Right atrium auricular region (tissue), 2 donors: ENCODE data around the gene TAF3. TPM values are rescaled to one million over a fixed set of nuclear protein-coding genes. Genes with fewer than 3 reads are reported as not detected.

Experiments
- DNase-seq: peaks from one replicate; pipeline ENCODE4 v3.0.0-alpha.2; 2019; ENCODE audit warnings: low spot score
- H3K27ac ChIP-seq, 2 donors: fragments of 200-600 bp; sonication (generic); 1 replicate in 1 of 2; 2 replicates in 1 of 2; pipeline ENCODE4 v1.5.1; 2016 to 2019
- H3K27me3 ChIP-seq, 2 donors: fragments of 200-600 bp; sonication (generic); one replicate each; pipeline versions ENCODE4 v1.5.1 to v1.6.0; 2017 to 2019
- H3K36me3 ChIP-seq: fragments of 200-600 bp; sonication (generic); one replicate; pipeline ENCODE4 v1.5.1; 2016
- H3K4me1 ChIP-seq, 2 donors: fragments of 200-600 bp; sonication (generic); one replicate each; pipeline versions ENCODE4 v1.5.1 to v1.6.0; 2017 to 2019
- H3K4me3 ChIP-seq, 2 donors: fragments of 200-600 bp; sonication (generic); 1 replicate in 1 of 2; 2 replicates in 1 of 2; pipeline ENCODE4 v1.5.1; 2017 to 2019; ENCODE audit warnings: mild to moderate bottlenecking in 1 of 2, moderate library complexity in 1 of 2
- H3K9me3 ChIP-seq, 2 donors: fragments of 200-600 bp; sonication (generic); one replicate each; pipeline ENCODE4 v1.5.1; 2019
- total RNA-seq, 2 donors: library from RNA; depleted of rRNA; stranded (reverse); fragments of >200 nt; gene quantifications; one replicate each; pipeline ENCODE4 v1.1.0, GENCODE V29; 2016
- TF ChIP-seq, protein P1 (sequence below), 2 donors: fragments of 200-600 bp; sonication (generic); IDR thresholded peaks; one replicate each; pipeline ENCODE4 v1.5.1; 2019; ENCODE audit warnings: antibody characterized with exemption in 2 of 2

The TAF3 gene
- total RNA-seq, 2 donors from 2014 or later, result 4.6 to 6.1 TPM

DNA sequence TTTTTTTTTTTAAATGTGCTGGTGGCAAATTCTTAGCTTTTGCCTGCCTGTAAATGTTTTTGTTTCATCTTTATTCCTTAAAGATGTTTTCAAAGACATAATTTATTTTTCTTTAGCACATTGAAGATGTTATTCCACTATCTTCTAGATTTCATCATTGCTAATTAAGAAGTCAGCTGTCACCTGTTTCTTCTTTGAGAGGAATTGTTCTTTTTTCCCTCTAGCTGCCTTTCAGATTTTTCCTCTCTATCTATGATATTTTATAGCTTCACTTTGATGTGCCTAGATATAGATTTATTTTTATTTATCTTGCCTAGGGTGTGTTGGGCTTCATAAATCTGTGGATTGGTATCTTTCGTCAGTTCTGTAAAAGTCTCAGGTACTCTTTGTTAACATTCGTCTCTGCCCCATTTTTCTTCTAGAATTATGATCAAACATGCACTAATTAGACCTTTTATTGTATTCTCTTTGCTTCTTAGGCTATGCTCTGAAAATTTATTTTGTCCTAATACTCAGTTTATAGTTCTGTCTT lies 186.2 kb downstream of the TAF3 start:
- no peak for DNase-seq
- Histone ChIP-seq H3K9me3 (peaks cover 0 to 22% of the 10 kb centered on the region in 2 donors), H3K4me1 (no peaks in the 10 kb centered on the region), H3K36me3 (no peaks in the 10 kb centered on the region), H3K4me3 (no peak overlapping the region), H3K27me3 (no peaks in the 10 kb centered on the region), H3K27ac (no peak overlapping the region)
- TF ChIP-seq, protein P1, sequence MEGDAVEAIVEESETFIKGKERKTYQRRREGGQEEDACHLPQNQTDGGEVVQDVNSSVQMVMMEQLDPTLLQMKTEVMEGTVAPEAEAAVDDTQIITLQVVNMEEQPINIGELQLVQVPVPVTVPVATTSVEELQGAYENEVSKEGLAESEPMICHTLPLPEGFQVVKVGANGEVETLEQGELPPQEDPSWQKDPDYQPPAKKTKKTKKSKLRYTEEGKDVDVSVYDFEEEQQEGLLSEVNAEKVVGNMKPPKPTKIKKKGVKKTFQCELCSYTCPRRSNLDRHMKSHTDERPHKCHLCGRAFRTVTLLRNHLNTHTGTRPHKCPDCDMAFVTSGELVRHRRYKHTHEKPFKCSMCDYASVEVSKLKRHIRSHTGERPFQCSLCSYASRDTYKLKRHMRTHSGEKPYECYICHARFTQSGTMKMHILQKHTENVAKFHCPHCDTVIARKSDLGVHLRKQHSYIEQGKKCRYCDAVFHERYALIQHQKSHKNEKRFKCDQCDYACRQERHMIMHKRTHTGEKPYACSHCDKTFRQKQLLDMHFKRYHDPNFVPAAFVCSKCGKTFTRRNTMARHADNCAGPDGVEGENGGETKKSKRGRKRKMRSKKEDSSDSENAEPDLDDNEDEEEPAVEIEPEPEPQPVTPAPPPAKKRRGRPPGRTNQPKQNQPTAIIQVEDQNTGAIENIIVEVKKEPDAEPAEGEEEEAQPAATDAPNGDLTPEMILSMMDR (IDR thresholded peaks at IDR 0.05), result no peak

DNA sequence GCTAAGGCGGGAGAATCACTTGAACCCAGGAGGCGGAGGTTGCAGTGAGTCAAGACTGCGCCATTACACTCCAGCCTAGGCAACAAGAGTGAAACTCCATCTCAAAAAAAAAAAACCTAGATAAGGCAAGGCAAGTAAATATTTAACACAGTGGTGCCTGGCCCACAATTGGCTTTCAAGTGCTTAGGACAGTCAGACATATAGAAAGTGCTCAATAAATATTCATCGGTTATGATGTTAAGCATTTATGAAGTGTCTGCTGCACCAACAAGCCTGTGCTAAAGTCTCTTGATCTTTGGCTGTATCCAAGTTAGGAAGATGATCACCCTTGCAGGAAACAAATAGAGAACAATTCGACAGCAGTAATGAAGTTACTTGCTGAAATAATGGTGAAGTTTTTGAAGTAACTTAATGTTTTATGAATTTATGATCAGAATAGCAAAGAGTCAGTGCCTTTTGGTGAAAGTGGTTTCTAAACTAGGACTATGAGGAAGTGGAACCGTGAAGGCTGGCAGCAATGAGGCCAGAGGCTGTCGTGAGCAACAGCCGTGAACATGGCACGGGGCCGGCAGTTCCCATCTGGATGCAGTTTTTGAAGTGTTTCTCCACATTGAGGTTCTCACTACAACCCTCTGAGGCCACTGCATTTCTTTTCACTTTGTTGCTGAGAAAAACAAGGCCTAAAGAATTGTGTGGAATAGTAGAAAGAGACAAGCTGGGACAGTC lies 188.1 kb downstream of the TAF3 start:
- H3K27ac ChIP-seq, result no peak overlapping the region
- H3K4me1 ChIP-seq, result no peaks in the 10 kb centered on the region
- peaks cover 0 to 22% of the 10 kb centered on the region in 2 donors for H3K9me3 ChIP-seq
- H3K4me3 ChIP-seq, result no peak overlapping the region
- TF ChIP-seq, protein P1 (IDR thresholded peaks at IDR 0.05), result no peak
- peaks cover 17% of the 10 kb centered on the region for H3K36me3 ChIP-seq
- no peaks in the 10 kb centered on the region for H3K27me3 ChIP-seq
- no peak for DNase-seq

DNA sequence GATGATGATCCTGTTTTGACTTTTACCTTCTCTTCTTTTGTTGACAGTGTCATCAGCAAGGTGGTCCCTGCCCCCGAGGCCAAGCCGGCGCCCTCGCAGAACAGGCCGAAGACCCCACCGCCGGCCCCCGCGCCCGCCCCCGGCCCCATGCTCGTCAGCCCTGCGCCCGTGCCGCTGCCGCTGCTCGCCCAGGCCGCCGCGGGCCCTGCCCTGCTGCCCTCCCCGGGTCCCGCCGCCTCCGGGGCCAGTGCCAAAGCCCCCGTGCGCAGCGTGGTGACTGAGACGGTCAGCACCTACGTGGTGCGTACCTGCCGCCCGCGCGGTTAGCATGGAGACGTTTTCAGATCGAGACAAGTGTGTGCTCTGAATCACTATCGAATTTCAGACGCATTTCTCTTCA lies 190.7 kb downstream of the TAF3 start:
- no peak overlapping the region for H3K4me3 ChIP-seq
- TF ChIP-seq, protein P1 (IDR thresholded peaks at IDR 0.05), result no peak
- no peaks in the 10 kb centered on the region for H3K27me3 ChIP-seq
- DNase-seq, result no peak
- peaks cover 23% of the 10 kb centered on the region for H3K36me3 ChIP-seq
- H3K9me3 ChIP-seq, result peaks cover 0 to 10% of the 10 kb centered on the region in 2 donors
- H3K27ac ChIP-seq, result no peak overlapping the region
- no peaks in the 10 kb centered on the region for H3K4me1 ChIP-seq

DNA sequence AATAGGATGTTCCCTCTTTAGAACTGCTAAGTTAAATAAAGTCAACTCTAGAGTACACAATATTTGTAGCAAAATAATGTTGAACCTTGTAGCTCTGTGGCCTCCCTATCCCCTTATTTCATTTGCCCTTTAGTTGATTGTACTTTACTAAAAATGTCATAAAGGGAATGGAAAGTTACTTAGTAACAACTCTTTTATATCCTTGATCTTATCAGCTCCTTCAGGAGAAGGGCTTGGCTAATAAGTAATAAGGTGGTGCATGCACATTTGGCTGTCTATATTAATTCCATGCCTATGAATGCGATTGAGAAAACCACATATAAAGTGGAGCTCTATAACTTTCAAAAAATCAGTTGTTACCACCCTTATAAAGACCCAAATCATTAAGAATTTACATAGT lies 194.7 kb downstream of the TAF3 start:
- no peaks in the 10 kb centered on the region for H3K4me1 ChIP-seq
- TF ChIP-seq, protein P1 (IDR thresholded peaks at IDR 0.05), result no peak
- no peak for DNase-seq
- peaks cover 38% of the 10 kb centered on the region for H3K36me3 ChIP-seq
- H3K9me3 ChIP-seq, result no peaks in the 10 kb centered on the region
- no peaks in the 10 kb centered on the region for H3K27me3 ChIP-seq
- no peak overlapping the region for H3K4me3 ChIP-seq
- H3K27ac ChIP-seq, result no peak overlapping the region

DNA sequence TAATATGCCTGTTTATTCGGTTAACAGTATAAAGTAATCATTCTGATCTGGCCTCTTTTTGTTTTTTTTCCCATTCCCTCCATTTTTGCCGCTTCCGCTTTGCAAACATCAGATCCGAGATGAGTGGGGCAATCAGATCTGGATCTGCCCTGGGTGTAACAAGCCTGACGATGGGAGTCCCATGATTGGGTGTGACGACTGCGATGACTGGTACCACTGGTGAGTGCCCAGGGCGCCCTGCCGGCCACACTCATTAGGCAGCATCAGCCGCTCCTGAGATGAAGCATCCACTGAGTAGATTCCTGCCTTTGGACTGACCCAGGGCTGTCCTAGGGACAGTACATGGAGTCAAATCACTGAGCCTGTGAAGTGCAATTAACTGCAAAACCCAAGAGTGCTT lies 195.3 kb downstream of the TAF3 start:
- TF ChIP-seq, protein P1 (IDR thresholded peaks at IDR 0.05), result no peak
- peaks cover 38% of the 10 kb centered on the region for H3K36me3 ChIP-seq
- H3K9me3 ChIP-seq, result no peaks in the 10 kb centered on the region
- no peak overlapping the region for H3K27ac ChIP-seq
- no peak overlapping the region for H3K4me3 ChIP-seq
- no peaks in the 10 kb centered on the region for H3K4me1 ChIP-seq
- no peaks in the 10 kb centered on the region for H3K27me3 ChIP-seq
- DNase-seq, result no peak
